Fibroblast of pulmonary artery (primary cell): ENCODE measurements around the gene ITGB1BP2.
A peak's percentile ranks its signal among the peaks of the same experiment; 100 is the strongest.
"Not testable (repeated sequence)": the region's sequence is repeated elsewhere in the genome, so short reads cannot be mapped to it uniquely, and the experiment has no call there.

Experiments
- DNase-seq: peaks from one replicate; pipeline ENCODE4 v3.0.0-alpha.2; 2010; ENCODE audit warnings: low read depth
- H3K4me3 ChIP-seq: replicated peaks from 2 replicates; pipeline ENCODE4 v1.5.1; 2011; ENCODE audit warnings: low read depth, mild to moderate bottlenecking, control low read depth, low read length, moderate library complexity
- TF ChIP-seq, protein P1 (sequence below): IDR thresholded peaks from 2 replicates; pipeline ENCODE4 v1.5.1; 2011; ENCODE audit warnings: mild to moderate bottlenecking, control low read depth, low read length, inconsistent platforms; ENCODE audit errors: missing control alignments

The ITGB1BP2 gene

DNA sequence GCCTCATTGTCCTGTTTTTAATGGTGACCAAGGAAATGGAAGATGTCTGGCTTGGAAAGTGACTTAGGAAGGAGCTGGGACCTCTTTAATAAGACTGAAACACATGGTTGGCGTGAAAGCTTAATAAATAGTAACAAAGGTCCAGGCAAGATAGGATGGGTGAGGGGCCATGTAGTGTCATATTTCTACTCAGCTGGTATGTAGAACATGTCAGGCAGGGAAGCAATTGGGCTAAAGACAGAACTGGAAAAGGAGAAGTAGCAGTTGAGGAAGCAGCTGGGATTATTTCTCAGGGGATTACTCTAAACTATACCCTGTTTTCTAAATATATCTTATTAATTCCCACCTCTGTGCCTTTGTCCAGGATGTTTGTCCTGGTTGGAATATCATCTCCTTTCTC is 18.6 kb downstream of the ITGB1BP2 start:
- no peak overlapping the region for H3K4me3 ChIP-seq
- no peak for DNase-seq
- TF ChIP-seq, protein P1, sequence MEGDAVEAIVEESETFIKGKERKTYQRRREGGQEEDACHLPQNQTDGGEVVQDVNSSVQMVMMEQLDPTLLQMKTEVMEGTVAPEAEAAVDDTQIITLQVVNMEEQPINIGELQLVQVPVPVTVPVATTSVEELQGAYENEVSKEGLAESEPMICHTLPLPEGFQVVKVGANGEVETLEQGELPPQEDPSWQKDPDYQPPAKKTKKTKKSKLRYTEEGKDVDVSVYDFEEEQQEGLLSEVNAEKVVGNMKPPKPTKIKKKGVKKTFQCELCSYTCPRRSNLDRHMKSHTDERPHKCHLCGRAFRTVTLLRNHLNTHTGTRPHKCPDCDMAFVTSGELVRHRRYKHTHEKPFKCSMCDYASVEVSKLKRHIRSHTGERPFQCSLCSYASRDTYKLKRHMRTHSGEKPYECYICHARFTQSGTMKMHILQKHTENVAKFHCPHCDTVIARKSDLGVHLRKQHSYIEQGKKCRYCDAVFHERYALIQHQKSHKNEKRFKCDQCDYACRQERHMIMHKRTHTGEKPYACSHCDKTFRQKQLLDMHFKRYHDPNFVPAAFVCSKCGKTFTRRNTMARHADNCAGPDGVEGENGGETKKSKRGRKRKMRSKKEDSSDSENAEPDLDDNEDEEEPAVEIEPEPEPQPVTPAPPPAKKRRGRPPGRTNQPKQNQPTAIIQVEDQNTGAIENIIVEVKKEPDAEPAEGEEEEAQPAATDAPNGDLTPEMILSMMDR = no peak

DNA sequence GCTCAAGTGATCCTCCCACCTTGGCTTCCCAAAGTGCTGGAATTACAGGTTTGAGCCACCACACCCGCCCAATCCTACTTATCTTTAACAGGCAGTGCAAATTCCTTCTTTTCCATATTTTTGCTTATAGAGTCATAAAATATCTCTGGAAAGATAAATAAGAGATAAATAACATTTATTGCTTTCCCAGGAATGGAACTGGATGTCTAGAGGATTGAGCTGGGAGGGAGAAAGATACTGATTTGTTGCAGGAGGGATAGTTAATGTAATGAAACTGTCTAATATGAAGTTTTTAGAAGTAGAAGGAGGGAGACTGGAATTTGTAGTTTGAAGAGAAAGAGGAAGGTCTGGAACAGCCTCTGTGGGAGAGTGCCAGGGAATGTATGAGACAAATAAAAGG is 20.2 kb downstream of the ITGB1BP2 start:
- no peak overlapping the region for H3K4me3 ChIP-seq
- DNase-seq = no peak
- TF ChIP-seq, protein P1 = no peak

DNA sequence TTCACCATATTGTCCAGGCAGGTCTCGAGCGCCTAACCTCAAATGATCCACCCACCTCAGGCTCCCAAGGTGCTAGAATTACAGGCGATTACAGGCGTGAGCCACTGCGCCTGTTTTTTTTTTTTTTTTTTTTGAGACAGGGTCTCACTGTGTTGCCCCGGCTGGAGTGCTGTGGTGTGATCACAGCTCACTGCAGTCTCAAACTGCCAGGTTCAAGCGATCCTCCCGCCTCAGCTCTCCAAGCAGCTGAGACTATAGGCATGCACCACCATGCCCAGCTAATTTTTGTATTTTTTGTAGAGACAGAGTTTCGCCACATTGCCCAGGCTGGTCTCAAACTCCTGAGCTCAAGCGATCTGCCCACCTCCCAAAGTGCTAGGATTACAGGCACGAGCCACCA is 22.9 kb downstream of the ITGB1BP2 start:
- DNase-seq = not testable (repeated sequence)

DNA sequence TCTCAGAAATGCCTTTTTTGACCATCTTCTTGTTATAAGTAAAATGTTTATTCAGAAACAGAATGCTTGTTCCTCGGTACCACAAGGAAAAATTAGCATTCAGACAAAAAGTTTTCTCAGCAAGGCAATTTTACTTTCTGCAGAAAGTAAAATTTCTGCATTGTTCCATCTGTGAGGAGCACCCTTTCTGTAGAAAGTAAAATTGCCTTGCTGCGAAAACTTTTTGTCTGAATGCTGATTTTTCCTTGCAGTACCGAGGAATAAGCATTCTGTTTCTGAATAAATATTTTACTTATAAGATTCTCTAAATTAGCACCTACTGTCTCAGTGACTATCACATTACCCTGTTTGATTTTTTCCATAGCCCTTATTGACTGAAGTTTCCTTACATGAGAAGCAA is 24.8 kb downstream of the ITGB1BP2 start:
- TF ChIP-seq, protein P1 = no peak
- H3K4me3 ChIP-seq = no peak overlapping the region
- DNase-seq = no peak

More for the DNA sequence above, 22.9 kb downstream of the ITGB1BP2 start:
- H3K4me3 ChIP-seq = not testable (repeated sequence)

DNA sequence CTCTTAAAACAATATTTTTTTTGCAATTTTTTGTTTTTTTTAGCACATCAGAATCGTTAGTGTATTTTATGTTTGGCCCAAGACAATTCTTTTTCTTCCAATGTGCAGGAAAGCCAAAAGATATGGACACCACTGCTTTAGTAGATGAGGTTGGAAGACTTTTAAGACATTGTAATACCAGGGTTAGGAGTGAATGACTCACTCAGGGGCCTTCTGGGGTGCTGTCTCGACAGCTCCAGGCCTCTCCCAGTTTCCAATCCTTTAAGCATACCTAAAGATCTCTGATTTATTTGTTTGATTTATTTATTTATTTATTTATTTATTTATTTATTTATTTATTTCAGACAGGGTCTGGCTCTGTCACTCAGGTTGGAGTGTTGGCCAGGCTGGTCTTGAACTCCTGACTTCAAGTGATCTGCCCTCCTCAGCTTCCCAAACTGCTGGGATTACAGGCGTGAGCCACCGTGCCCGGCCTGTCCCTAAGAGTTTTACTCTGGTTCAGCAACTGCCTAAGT is 47.7 kb downstream of the ITGB1BP2 start:
- peak; percentile 8 for DNase-seq
- H3K4me3 ChIP-seq = not testable (repeated sequence)

DNA sequence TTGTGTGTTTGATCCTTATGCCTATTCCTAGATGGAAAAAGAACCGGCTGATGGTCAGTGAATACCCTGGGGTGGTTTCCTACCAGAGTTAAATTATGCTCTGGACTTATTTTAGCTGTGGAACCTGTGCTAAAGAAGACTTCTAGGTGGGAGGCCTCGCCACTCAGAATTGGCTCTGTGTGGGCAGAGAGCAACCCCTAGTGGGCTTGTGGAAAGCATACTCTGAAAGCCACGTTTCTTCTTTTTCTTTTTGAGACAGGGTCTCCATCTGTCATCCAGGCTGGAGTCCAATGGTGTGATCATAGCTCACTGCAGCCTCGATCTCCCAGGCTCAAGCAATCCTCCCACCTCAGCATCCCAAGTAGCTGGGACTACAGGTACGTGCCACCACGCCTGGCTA is 48.3 kb downstream of the ITGB1BP2 start:
- not testable (repeated sequence) for H3K4me3 ChIP-seq

DNA sequence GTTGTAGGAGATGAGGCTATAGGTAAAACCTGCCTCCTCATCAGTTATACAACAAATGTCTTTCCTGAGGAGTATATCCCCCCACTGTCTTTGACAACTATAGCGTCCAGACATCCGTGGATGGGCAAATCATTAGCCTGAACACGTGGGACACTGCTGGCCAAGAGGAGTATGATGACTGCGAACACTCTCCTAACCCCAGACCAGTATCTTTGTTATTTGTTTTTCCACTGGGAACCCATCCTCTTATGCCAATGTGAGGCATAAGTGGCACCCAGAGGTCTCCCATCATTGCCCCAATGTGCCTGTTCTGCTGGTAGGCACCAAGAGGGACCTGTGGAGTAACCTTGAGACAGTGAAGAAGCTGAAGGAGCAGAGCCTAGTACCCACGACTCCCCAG is 50.9 kb downstream of the ITGB1BP2 start:
- H3K4me3 ChIP-seq, DNase-seq: not testable (repeated sequence)

More for the DNA sequence above, 48.3 kb downstream of the ITGB1BP2 start:
- not testable (repeated sequence) for DNase-seq
